ENCODE data around the gene COPS2. TPM values are rescaled to one million over a fixed set of nuclear protein-coding genes. Genes with fewer than 3 reads are reported as not detected.

The COPS2 gene
- total and polyA plus RNA-seq, 2 donors (not counting 1 experiment from before 2014, with no cell fraction given), result 13.8 to 47.8 TPM

- H3K4me3 Mint-ChIP-seq, result no peak overlapping the region
- no peak overlapping the region for H3K27ac ChIP-seq (ENCODE audit: low read length in 2 of 2)
- H3K4me3 ChIP-seq (ENCODE audit: control extremely low read depth in 1 of 5, extremely low read depth in 1 of 5, insufficient read depth in 1 of 5, low read depth in 2 of 5, low read length in 4 of 5), result no peak overlapping the region
- H3K4me2 ChIP-seq (replicated peaks; ENCODE audit: low read depth, low read length, poor library complexity, severe bottlenecking), result no peak overlapping the region
- no peak for ATAC-seq (ENCODE audit: low read depth)
- H3K9me3 ChIP-seq (ENCODE audit: control extremely low read depth in 1 of 3, control insufficient read depth in 2 of 3, insufficient read depth in 1 of 3, low read length in 2 of 3), result peaks cover 0 to under 1% (median 0%) of the 10 kb centered on the region in 3 donors
- H3K79me2 ChIP-seq (ENCODE audit: control insufficient read depth, insufficient read depth, low read length), result peaks cover 14% of the 10 kb centered on the region
- POLR2A ChIA-PET, result no interaction called here
- H2AFZ ChIP-seq (ENCODE audit: insufficient read depth, low read depth, low read length, poor library complexity, severe bottlenecking), result no peak overlapping the region
- H3K27ac Mint-ChIP-seq, result no peak overlapping the region
- peaks cover 5% of the 10 kb centered on the region for H3K4me1 Mint-ChIP-seq
- H3K36me3 ChIP-seq (replicated peaks in 1 of 2; ENCODE audit: control extremely low read depth in 1 of 2, control insufficient read depth in 1 of 2, extremely low read depth in 1 of 2, insufficient read depth in 2 of 2, low read length in 1 of 2), result peaks cover 0 to 5% of the 10 kb centered on the region in 2 experiments
- CTCF ChIA-PET, result no interaction called here
- intact Hi-C loops (cut with micrococcal nuclease), result no loop called here
- TF ChIP-seq CTCF (IDR thresholded peaks at IDR 0.05) (no peak), EZH2 (IDR thresholded peaks at IDR 0.05; ENCODE audit: borderline replicate concordance, insufficient read depth, low read depth, low read length, poor library complexity, severe bottlenecking) (no peak)
- no peaks in the 10 kb centered on the region for H3K27me3 ChIP-seq (replicated peaks in 1 of 4; ENCODE audit: control extremely low read depth in 1 of 4, control insufficient read depth in 3 of 4, insufficient read depth in 4 of 4, low read length in 3 of 4)
- no peak overlapping the region for H3K9ac ChIP-seq (ENCODE audit: low read length)
- no peak for DNase-seq
- H3K27me3 Mint-ChIP-seq, result no peaks in the 10 kb centered on the region
- no peaks in the 10 kb centered on the region for H3K4me1 ChIP-seq (ENCODE audit: control insufficient read depth in 2 of 2, insufficient read depth in 2 of 2, low read length in 2 of 2)
- no peaks in the 10 kb centered on the region for H4K20me1 ChIP-seq (ENCODE audit: control insufficient read depth, insufficient read depth, low read length, poor library complexity, severe bottlenecking)
- no peaks in the 10 kb centered on the region for H3K9me3 Mint-ChIP-seq (ENCODE audit: insufficient read depth)
- 100% methylated on average over 2 of the region's 3 CpGs for WGBS (ENCODE audit: insufficient coverage)
Observed at GRCh38 chr15:49199666-49200065, 44.3 kb upstream of the COPS2 start.

GRCh38 chr15:49196856-49197255 lies 41.5 kb upstream of the COPS2 start:
- Histone ChIP-seq H2AFZ (ENCODE audit: insufficient read depth, low read depth, low read length, poor library complexity, severe bottlenecking) (no peak overlapping the region), H4K20me1 (ENCODE audit: control insufficient read depth, insufficient read depth, low read length, poor library complexity, severe bottlenecking) (no peaks in the 10 kb centered on the region), H3K36me3 (replicated peaks in 1 of 2; ENCODE audit: control extremely low read depth in 1 of 2, control insufficient read depth in 1 of 2, extremely low read depth in 1 of 2, insufficient read depth in 2 of 2, low read length in 1 of 2) (no peaks in the 10 kb centered on the region), H3K4me1 (ENCODE audit: control insufficient read depth in 2 of 2, insufficient read depth in 2 of 2, low read length in 2 of 2) (no peaks in the 10 kb centered on the region), H3K27me3 (replicated peaks in 1 of 4; ENCODE audit: control extremely low read depth in 1 of 4, control insufficient read depth in 3 of 4, insufficient read depth in 4 of 4, low read length in 3 of 4) (no peaks in the 10 kb centered on the region), H3K27ac (ENCODE audit: low read length in 2 of 2) (no peak overlapping the region), H3K9ac (ENCODE audit: low read length) (no peak overlapping the region), H3K4me2 (replicated peaks; ENCODE audit: low read depth, low read length, poor library complexity, severe bottlenecking) (no peak overlapping the region), H3K79me2 (ENCODE audit: control insufficient read depth, insufficient read depth, low read length) (peaks cover 26% of the 10 kb centered on the region), H3K9me3 (ENCODE audit: control extremely low read depth in 1 of 3, control insufficient read depth in 2 of 3, insufficient read depth in 1 of 3, low read length in 2 of 3) (no peaks in the 10 kb centered on the region), H3K4me3 (ENCODE audit: control extremely low read depth in 1 of 5, extremely low read depth in 1 of 5, insufficient read depth in 1 of 5, low read depth in 2 of 5, low read length in 4 of 5) (no peak overlapping the region)
- no peak for TF ChIP-seq EZH2 (IDR thresholded peaks at IDR 0.05; ENCODE audit: borderline replicate concordance, insufficient read depth, low read depth, low read length, poor library complexity, severe bottlenecking)
- no peaks in the 10 kb centered on the region for H3K9me3 Mint-ChIP-seq (ENCODE audit: insufficient read depth)
- ChIA-PET CTCF (no interaction called here), POLR2A (no interaction called here)
- 100% methylated on average over 1 of the region's 4 CpGs for WGBS (ENCODE audit: insufficient coverage)
- peaks cover 5% of the 10 kb centered on the region for H3K4me1 Mint-ChIP-seq
- intact Hi-C loops (cut with micrococcal nuclease), result no loop called here
- no peak overlapping the region for H3K27ac Mint-ChIP-seq
- DNase-seq, result no peak
- H3K27me3 Mint-ChIP-seq, result no peaks in the 10 kb centered on the region
- no peak for ATAC-seq (ENCODE audit: low read depth)
- H3K4me3 Mint-ChIP-seq, result no peak overlapping the region

All from B cell (primary cell).